NT2/D1 (cell line): ENCODE data around the gene PON1.

Experiments used
- SUZ12 ChIP-seq: IDR thresholded peaks from 2 replicates; pipeline ENCODE4 v1.6.1; 2011; ENCODE audit not compliant: insufficient read length, insufficient read depth; ENCODE audit errors: extremely low read depth
- ZNF274 ChIP-seq: IDR thresholded peaks from 2 replicates; pipeline ENCODE4 v1.6.1; 2011; ENCODE audit warnings: mild to moderate bottlenecking, low read depth, low read length

GRCh38 chr7:95264363-95264891 is 59.9 kb downstream of the PON1 start:
- TF ChIP-seq ZNF274, result no peak
- TF ChIP-seq SUZ12, result no peak
